ENCODE measurements around the gene GOLGA6L4. TPM values are rescaled to one million over a fixed set of nuclear protein-coding genes. Genes with fewer than 3 reads are reported as not detected.
"Not testable (repeated sequence)": the region's sequence is repeated elsewhere in the genome, so short reads cannot be mapped to it uniquely, and the experiment has no call there.

The GOLGA6L4 gene, protein sequence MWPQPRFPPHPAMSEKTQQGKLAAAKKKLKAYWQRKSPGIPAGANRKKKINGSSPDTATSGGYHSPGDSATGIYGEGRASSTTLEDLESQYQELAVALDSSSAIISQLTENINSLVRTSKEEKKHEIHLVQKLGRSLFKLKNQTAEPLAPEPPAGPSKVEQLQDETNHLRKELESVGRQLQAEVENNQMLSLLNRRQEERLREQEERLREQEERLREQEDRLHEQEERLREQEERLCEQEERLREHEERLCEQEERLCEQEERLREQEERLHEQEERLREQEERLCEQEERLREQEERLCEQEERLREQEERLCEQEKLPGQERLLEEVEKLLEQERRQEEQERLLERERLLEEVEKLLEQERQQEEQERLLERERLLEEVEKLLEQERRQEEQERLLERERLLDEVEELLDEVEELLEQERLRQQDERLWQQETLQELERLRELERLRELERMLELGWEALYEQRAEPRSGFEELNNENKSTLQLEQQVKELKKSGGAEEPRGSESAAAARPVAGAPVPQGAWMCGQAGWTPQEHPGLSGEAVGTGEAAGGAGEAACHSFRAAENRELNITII
- 0.23 TPM for total RNA-seq (2013)
- polyA plus RNA-seq: under 1 TPM in 1 of 3 donors, not detected in 2; 0.64 TPM
- 0.08 and 0.28 TPM in 2 replicates for polyA minus RNA-seq
- total RNA-seq: 0 to 0.15 (median 0) reads per million in 11 experiments

DNA sequence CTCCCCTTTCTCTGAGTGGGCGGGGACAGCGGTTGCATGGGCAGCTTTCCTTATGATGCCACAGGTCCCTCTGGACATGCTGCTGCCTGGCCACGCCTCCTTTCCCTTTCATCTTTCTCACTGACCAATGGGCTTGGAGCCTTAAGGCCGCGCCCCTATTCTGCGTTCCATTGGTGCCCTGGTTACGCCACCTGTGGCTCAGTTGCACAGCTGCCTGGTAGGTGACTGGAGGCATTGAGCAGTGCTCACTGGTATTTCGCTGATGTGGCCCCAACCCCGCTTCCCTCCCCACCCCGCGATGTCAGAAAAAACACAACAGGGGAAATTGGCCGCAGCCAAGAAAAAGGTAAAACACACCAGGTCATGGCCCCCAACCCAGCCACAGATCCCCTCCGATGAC is at the start of gene GOLGA6L4:
Gene GOLGA6L4, plus strand, starts transcription at position 201 of the 400 bp plus-strand sequence. Its CDS starts 62 bp downstream, at position 263.
- H3K9ac ChIP-seq (ENCODE audit: insufficient read depth, low read length, poor library complexity, severe bottlenecking); H3K4me1 ChIP-seq (ENCODE audit: control insufficient read depth in 1 of 2, insufficient read depth in 2 of 2, low read length in 2 of 2); H3K27ac ChIP-seq (ENCODE audit: low read depth in 1 of 2, low read length in 2 of 2); H2AFZ ChIP-seq (ENCODE audit: insufficient read depth, low read depth, low read length, poor library complexity, severe bottlenecking); H4K20me1 ChIP-seq (ENCODE audit: insufficient read depth, low read length); H3K4me3 Mint-ChIP-seq; DNase-seq; H3K36me3 ChIP-seq (replicated peaks in 1 of 2; ENCODE audit: control insufficient read depth in 1 of 2, insufficient read depth in 2 of 2, low read length in 2 of 2); H3K27me3 Mint-ChIP-seq (ENCODE audit: low read depth in 3 of 3); H3K4me3 ChIP-seq (replicated peaks in 1 of 3; ENCODE audit: low read depth in 2 of 3, low read length in 3 of 3); H3K27me3 ChIP-seq (ENCODE audit: control insufficient read depth in 2 of 2, insufficient read depth in 2 of 2, low read length in 2 of 2); H3K4me2 ChIP-seq (replicated peaks; ENCODE audit: extremely low read depth, low read length, poor library complexity, severe bottlenecking); H3K9me3 Mint-ChIP-seq; H3K79me2 ChIP-seq (ENCODE audit: insufficient read depth, low read length); H3K27ac Mint-ChIP-seq; H3K4me1 Mint-ChIP-seq; H3K9me3 ChIP-seq (replicated peaks in 1 of 2; ENCODE audit: control insufficient read depth in 1 of 2, insufficient read depth in 1 of 2, low read length in 2 of 2); H3K36me3 Mint-ChIP-seq; intact Hi-C loops (cut with micrococcal nuclease): not testable (repeated sequence)
- WGBS (ENCODE audit: insufficient coverage): no CpG with 5 or more reads among the region's 13 CpGs

DNA sequence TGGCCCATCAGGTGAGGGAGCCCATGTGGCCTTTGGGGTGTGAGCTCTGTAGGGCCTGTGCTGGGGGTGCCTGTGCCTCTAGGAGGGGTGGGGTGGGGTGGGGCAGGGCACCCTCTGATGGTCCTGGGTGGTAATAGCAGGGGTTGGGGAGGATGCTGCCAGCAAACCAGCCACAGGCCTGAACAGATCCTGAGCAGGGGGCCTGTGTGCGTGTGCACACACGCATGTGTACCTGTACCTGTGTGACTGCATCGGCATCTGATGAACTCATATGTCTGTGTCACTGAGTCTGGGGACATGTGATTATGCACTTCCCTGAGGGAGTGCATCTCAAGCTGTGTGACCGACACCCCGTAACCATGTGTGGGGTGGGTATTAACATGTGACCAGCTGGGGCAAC is 42.6 kb upstream of the GOLGA6L4 start:
- H3K36me3 ChIP-seq (replicated peaks in 1 of 2; ENCODE audit: control insufficient read depth in 1 of 2, insufficient read depth in 2 of 2, low read length in 2 of 2); H3K27me3 Mint-ChIP-seq (ENCODE audit: low read depth in 3 of 3); H3K4me3 Mint-ChIP-seq; H3K4me3 ChIP-seq (replicated peaks in 1 of 3; ENCODE audit: low read depth in 2 of 3, low read length in 3 of 3); H3K9me3 Mint-ChIP-seq; DNase-seq; H3K4me1 ChIP-seq (ENCODE audit: control insufficient read depth in 1 of 2, insufficient read depth in 2 of 2, low read length in 2 of 2); H3K4me1 Mint-ChIP-seq; H3K4me2 ChIP-seq (replicated peaks; ENCODE audit: extremely low read depth, low read length, poor library complexity, severe bottlenecking); H3K27ac ChIP-seq (ENCODE audit: low read depth in 1 of 2, low read length in 2 of 2); H3K36me3 Mint-ChIP-seq; H4K20me1 ChIP-seq (ENCODE audit: insufficient read depth, low read length); H3K27ac Mint-ChIP-seq; H3K79me2 ChIP-seq (ENCODE audit: insufficient read depth, low read length); H3K9me3 ChIP-seq (replicated peaks in 1 of 2; ENCODE audit: control insufficient read depth in 1 of 2, insufficient read depth in 1 of 2, low read length in 2 of 2); H2AFZ ChIP-seq (ENCODE audit: insufficient read depth, low read depth, low read length, poor library complexity, severe bottlenecking); intact Hi-C loops (cut with micrococcal nuclease); H3K27me3 ChIP-seq (ENCODE audit: control insufficient read depth in 2 of 2, insufficient read depth in 2 of 2, low read length in 2 of 2); H3K9ac ChIP-seq (ENCODE audit: insufficient read depth, low read length, poor library complexity, severe bottlenecking): not testable (repeated sequence)
- WGBS (ENCODE audit: insufficient coverage): no CpG with 5 or more reads among the region's 5 CpGs

DNA sequence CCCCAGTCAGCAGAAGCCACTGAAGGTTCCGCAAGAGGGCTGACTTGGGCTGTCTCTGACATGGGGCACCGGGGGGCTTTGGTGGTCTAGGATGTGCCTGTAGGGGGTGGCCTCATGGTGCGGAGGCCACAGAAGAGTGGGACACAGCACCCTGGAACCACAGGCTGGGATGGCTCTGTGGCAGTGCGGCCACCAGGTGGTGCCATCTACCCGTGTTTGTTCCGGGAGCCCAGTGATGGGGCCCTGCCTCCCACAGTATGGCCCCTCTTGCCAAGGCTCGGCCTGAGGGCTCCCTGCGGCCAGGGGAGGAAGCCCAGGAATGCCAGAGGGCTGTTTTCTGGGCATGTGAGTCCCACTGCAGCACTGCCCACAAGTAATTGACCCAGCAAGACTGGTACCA is 40.0 kb upstream of the GOLGA6L4 start:
- H3K9ac ChIP-seq (ENCODE audit: insufficient read depth, low read length, poor library complexity, severe bottlenecking); H3K27ac ChIP-seq (ENCODE audit: low read depth in 1 of 2, low read length in 2 of 2); H3K79me2 ChIP-seq (ENCODE audit: insufficient read depth, low read length); H3K4me2 ChIP-seq (replicated peaks; ENCODE audit: extremely low read depth, low read length, poor library complexity, severe bottlenecking); H3K4me1 ChIP-seq (ENCODE audit: control insufficient read depth in 1 of 2, insufficient read depth in 2 of 2, low read length in 2 of 2); H3K9me3 ChIP-seq (replicated peaks in 1 of 2; ENCODE audit: control insufficient read depth in 1 of 2, insufficient read depth in 1 of 2, low read length in 2 of 2); H3K36me3 ChIP-seq (replicated peaks in 1 of 2; ENCODE audit: control insufficient read depth in 1 of 2, insufficient read depth in 2 of 2, low read length in 2 of 2); H3K36me3 Mint-ChIP-seq; H2AFZ ChIP-seq (ENCODE audit: insufficient read depth, low read depth, low read length, poor library complexity, severe bottlenecking); intact Hi-C loops (cut with micrococcal nuclease); H3K27me3 Mint-ChIP-seq (ENCODE audit: low read depth in 3 of 3); H3K27ac Mint-ChIP-seq; H3K9me3 Mint-ChIP-seq; DNase-seq; H3K4me1 Mint-ChIP-seq; H3K4me3 ChIP-seq (replicated peaks in 1 of 3; ENCODE audit: low read depth in 2 of 3, low read length in 3 of 3); H4K20me1 ChIP-seq (ENCODE audit: insufficient read depth, low read length); H3K27me3 ChIP-seq (ENCODE audit: control insufficient read depth in 2 of 2, insufficient read depth in 2 of 2, low read length in 2 of 2); H3K4me3 Mint-ChIP-seq: not testable (repeated sequence)
- no CpG with 5 or more reads among the region's 8 CpGs for WGBS (ENCODE audit: insufficient coverage)

DNA sequence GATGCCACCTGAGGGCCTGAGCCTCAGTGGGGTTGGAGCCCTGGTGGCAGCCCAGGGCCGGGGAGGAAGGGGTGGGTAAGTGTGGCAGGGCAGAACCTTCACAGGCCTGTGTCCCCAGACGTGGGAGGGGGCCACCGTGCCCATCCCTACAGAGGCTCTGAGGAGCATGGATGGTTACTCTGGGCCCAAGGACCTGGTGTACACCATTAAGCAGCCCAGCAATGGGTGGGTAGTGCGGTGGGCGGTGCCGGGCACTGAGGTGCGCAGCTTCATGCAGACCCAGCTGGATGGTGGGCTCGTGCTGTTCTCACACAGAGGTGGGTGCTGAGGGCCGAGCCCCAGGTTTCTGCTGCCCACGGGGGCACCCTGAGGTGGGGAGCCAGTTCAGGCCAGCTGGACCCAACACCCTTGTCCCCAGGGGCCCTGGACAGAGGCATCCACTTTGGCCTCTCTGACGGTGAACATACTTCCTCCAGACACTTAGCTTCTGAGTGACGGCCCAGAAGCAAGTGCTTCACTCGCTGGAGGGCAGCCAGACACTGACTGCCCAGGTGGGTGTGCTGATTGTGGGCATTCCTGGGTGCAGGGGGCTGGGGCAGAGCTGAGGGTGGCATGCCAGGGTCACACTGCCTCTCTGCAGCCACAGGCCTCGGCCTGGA is 38.9 kb upstream of the GOLGA6L4 start:
- H3K27me3 Mint-ChIP-seq (ENCODE audit: low read depth in 3 of 3); H4K20me1 ChIP-seq (ENCODE audit: insufficient read depth, low read length); H3K27ac Mint-ChIP-seq; H3K4me3 Mint-ChIP-seq; H3K36me3 ChIP-seq (replicated peaks in 1 of 2; ENCODE audit: control insufficient read depth in 1 of 2, insufficient read depth in 2 of 2, low read length in 2 of 2); intact Hi-C loops (cut with micrococcal nuclease); H3K79me2 ChIP-seq (ENCODE audit: insufficient read depth, low read length); H2AFZ ChIP-seq (ENCODE audit: insufficient read depth, low read depth, low read length, poor library complexity, severe bottlenecking); H3K4me2 ChIP-seq (replicated peaks; ENCODE audit: extremely low read depth, low read length, poor library complexity, severe bottlenecking); H3K27me3 ChIP-seq (ENCODE audit: control insufficient read depth in 2 of 2, insufficient read depth in 2 of 2, low read length in 2 of 2); H3K4me3 ChIP-seq (replicated peaks in 1 of 3; ENCODE audit: low read depth in 2 of 3, low read length in 3 of 3); H3K9me3 ChIP-seq (replicated peaks in 1 of 2; ENCODE audit: control insufficient read depth in 1 of 2, insufficient read depth in 1 of 2, low read length in 2 of 2); DNase-seq; H3K4me1 Mint-ChIP-seq; H3K9ac ChIP-seq (ENCODE audit: insufficient read depth, low read length, poor library complexity, severe bottlenecking); H3K9me3 Mint-ChIP-seq; H3K27ac ChIP-seq (ENCODE audit: low read depth in 1 of 2, low read length in 2 of 2); H3K4me1 ChIP-seq (ENCODE audit: control insufficient read depth in 1 of 2, insufficient read depth in 2 of 2, low read length in 2 of 2); H3K36me3 Mint-ChIP-seq: not testable (repeated sequence)
- WGBS (ENCODE audit: insufficient coverage): no CpG with 5 or more reads among the region's 14 CpGs
